Nephron progenitor cell (in vitro differentiated cells): Measurements from ENCODE around the gene KCTD8.

ENCODE experiments used
- DNase-seq: peaks from one replicate; pipeline ENCODE4 v3.0.0; 2021
- H3K27ac Mint-ChIP-seq: 2 replicates; pipeline ENCODE4 v1.8.0; 2021; ENCODE audit warnings: mild to moderate bottlenecking, moderate library complexity, mixed read lengths
- H3K27me3 Mint-ChIP-seq: 2 replicates; pipeline ENCODE4 v1.8.0; 2021; ENCODE audit warnings: mild to moderate bottlenecking, low read depth, mixed read lengths; ENCODE audit not compliant: poor library complexity
- H3K36me3 Mint-ChIP-seq: 2 replicates; pipeline ENCODE4 v1.8.0; 2021; ENCODE audit warnings: low read depth, mixed read lengths
- H3K4me1 Mint-ChIP-seq: 2 replicates; pipeline ENCODE4 v1.8.0; 2021; ENCODE audit warnings: mixed read lengths
- H3K4me3 Mint-ChIP-seq: 2 replicates; pipeline ENCODE4 v1.8.0; 2021; ENCODE audit warnings: mild to moderate bottlenecking, moderate library complexity, mixed read lengths
- H3K9me3 Mint-ChIP-seq: 2 replicates; pipeline ENCODE4 v1.8.0; 2021; ENCODE audit warnings: mild to moderate bottlenecking, moderate library complexity, mixed read lengths
- CTCF ChIP-seq: fragments of 200-600 bp; sonication (generic); IDR thresholded peaks from 2 replicates; pipeline ENCODE4 v1.5.0; 2021; ENCODE audit warnings: antibody characterized with exemption

KCTD8 gene

DNA sequence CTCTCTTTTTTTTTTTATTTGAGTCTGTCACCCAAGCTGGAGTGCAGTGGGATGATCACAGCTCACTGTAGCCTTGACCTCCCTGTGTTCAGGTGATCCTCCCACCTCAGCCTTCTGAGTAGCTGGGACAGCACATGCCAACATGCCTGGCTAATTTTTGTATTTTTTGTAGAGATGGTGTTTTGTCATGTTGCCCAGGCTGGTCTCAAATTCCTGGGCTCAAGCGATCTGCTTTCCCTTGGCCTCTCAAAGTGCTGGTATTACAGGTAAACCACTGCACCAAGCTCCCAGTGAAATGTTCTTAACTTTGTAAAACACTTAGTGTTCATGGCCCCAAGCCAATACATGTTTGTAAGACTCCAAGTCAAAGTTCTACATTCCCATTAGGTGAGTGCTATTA lies 316.1 kb downstream of the KCTD8 start:
- Mint-ChIP-seq H3K4me1 (no peaks in the 10 kb centered on the region), H3K27ac (no peak overlapping the region), H3K9me3 (no peaks in the 10 kb centered on the region), H3K27me3 (peaks cover 5% of the 10 kb centered on the region), H3K4me3 (no peak overlapping the region), H3K36me3 (no peaks in the 10 kb centered on the region)
- no peak for TF ChIP-seq CTCF
- DNase-seq = no peak
